ENCODE results near the gene STK17B.

STK17B gene

GRCh38 chr2:196183528-196184231, 12.3 kb upstream of the STK17B start:
- no peak for DNase-seq (ENCODE audit: low spot score)

GRCh38 chr2:196183172-196183473, 11.7 kb upstream of the STK17B start:
- DNase-seq (ENCODE audit: low spot score), result no peak

GRCh38 chr2:196182439-196183171, 11.2 kb upstream of the STK17B start:
- DNase-seq (ENCODE audit: low spot score), result no peak

GRCh38 chr2:196181484-196181883, 10.1 kb upstream of the STK17B start:
- no peak for DNase-seq (ENCODE audit: low spot score)

- DNase-seq (ENCODE audit: low spot score), result no peak
Measured at GRCh38 chr2:196177124-196177523, 5.7 kb upstream of the STK17B start.

GRCh38 chr2:196176142-196176738, 4.9 kb upstream of the STK17B start:
- no peak for DNase-seq (ENCODE audit: low spot score)

GRCh38 chr2:196174404-196174803, 3.0 kb upstream of the STK17B start:
- DNase-seq (ENCODE audit: low spot score), result no peak

- no peak for DNase-seq (ENCODE audit: low spot score)
Measured at GRCh38 chr2:196173505-196173904, 2.1 kb upstream of the STK17B start.

- DNase-seq (ENCODE audit: low spot score), result no peak
Measured at GRCh38 chr2:196172951-196173350, 1.6 kb upstream of the STK17B start.

- DNase-seq (ENCODE audit: low spot score), result peak; percentile 30
Measured at GRCh38 chr2:196171946-196172345, 568 bp upstream of the STK17B start.

- DNase-seq (ENCODE audit: low spot score), result no peak
Measured at GRCh38 chr2:196170606-196171247, 651 bp downstream of the STK17B start.

GRCh38 chr2:196170213-196170605, 1.2 kb downstream of the STK17B start:
- peak; percentile 46 for DNase-seq (ENCODE audit: low spot score)

GRCh38 chr2:196169516-196169915, 1.9 kb downstream of the STK17B start:
- DNase-seq (ENCODE audit: low spot score), result no peak

- no peak for DNase-seq (ENCODE audit: low spot score)
Measured at GRCh38 chr2:196168181-196168580, 3.2 kb downstream of the STK17B start.

- DNase-seq (ENCODE audit: low spot score), result no peak
Measured at GRCh38 chr2:196167666-196168065, 3.7 kb downstream of the STK17B start.

GRCh38 chr2:196166876-196167275, 4.5 kb downstream of the STK17B start:
- DNase-seq (ENCODE audit: low spot score), result no peak

- no peak for DNase-seq (ENCODE audit: low spot score)
Measured at GRCh38 chr2:196165016-196165415, 6.4 kb downstream of the STK17B start.

GRCh38 chr2:196163285-196163684, 8.1 kb downstream of the STK17B start:
- no peak for DNase-seq (ENCODE audit: low spot score)

GRCh38 chr2:196162586-196163175, 8.7 kb downstream of the STK17B start:
- no peak for DNase-seq (ENCODE audit: low spot score)

GRCh38 chr2:196160946-196161345, 10.4 kb downstream of the STK17B start:
- DNase-seq (ENCODE audit: low spot score), result no peak

GRCh38 chr2:196160101-196160500, 11.3 kb downstream of the STK17B start:
- peak; percentile 78 for DNase-seq (ENCODE audit: low spot score)

GRCh38 chr2:196159221-196159892, 12.0 kb downstream of the STK17B start:
- DNase-seq (ENCODE audit: low spot score), result no peak
